ENCODE measurements around the gene ARID4A.

GRCh38 chr14:58415636-58416547, 117.5 kb downstream of the ARID4A start:
- TF ChIP-seq, protein P1, sequence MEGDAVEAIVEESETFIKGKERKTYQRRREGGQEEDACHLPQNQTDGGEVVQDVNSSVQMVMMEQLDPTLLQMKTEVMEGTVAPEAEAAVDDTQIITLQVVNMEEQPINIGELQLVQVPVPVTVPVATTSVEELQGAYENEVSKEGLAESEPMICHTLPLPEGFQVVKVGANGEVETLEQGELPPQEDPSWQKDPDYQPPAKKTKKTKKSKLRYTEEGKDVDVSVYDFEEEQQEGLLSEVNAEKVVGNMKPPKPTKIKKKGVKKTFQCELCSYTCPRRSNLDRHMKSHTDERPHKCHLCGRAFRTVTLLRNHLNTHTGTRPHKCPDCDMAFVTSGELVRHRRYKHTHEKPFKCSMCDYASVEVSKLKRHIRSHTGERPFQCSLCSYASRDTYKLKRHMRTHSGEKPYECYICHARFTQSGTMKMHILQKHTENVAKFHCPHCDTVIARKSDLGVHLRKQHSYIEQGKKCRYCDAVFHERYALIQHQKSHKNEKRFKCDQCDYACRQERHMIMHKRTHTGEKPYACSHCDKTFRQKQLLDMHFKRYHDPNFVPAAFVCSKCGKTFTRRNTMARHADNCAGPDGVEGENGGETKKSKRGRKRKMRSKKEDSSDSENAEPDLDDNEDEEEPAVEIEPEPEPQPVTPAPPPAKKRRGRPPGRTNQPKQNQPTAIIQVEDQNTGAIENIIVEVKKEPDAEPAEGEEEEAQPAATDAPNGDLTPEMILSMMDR (IDR thresholded peaks at IDR 0.05; ENCODE audit: poor library complexity): no peak
- no peak for TF ChIP-seq EZH2 (IDR thresholded peaks at IDR 0.05; ENCODE audit: borderline replicate concordance)
- no peak for TF ChIP-seq EZH2phosphoT487 (IDR thresholded peaks at IDR 0.05; ENCODE audit: low read depth, severe bottlenecking, unreplicated experiment)

Measured in hepatocyte (in vitro differentiated cells).